PC-3 (cell line): ENCODE results near the gene ZNF79. TPM values are rescaled to one million over a fixed set of nuclear protein-coding genes. Genes with fewer than 3 reads are reported as not detected.

Experiments used
- ATAC-seq: fragments of 200-7000 bp; cut with Tn5 transposase; 2 replicates; pipeline ENCODE4 v1.9.1; 2020; ENCODE audit warnings: mild to moderate bottlenecking, moderate library complexity
- BruUV-seq: library from RNA; stranded (reverse); fragments of 400-500 nt; replicated peaks from 2 replicates; lab custom pipeline; 2021; lab: Mats Ljungman, UMichigan
- CTCF ChIA-PET: fragments of 300-600 bp; sonication (Branson Sonifier 250); formaldehyde crosslinking; loops from one replicate; lab custom pipeline; 2022; ENCODE audit warnings: antibody characterized with exemption; lab: Charles Lee
- POLR2A ChIA-PET: fragments of 300-600 bp; sonication (Branson Sonifier 250); formaldehyde crosslinking; loops from one replicate; lab custom pipeline; 2022; ENCODE audit warnings: antibody characterized with exemption; ENCODE audit not compliant: unreplicated experiment; lab: Charles Lee
- DNase-seq: peaks from one replicate; pipeline ENCODE4 v3.0.0-alpha.2; 2015
- H2AFZ ChIP-seq: fragments of 300-600 bp; sonication (generic); 2 replicates; pipeline ENCODE4 v1.6.0; 2016; ENCODE audit warnings: antibody characterized with exemption, low read length
- H3F3A ChIP-seq: fragments of 300-600 bp; sonication (generic); one replicate; pipeline ENCODE4 v1.6.0; 2017; ENCODE audit warnings: antibody characterized with exemption, low read length, control low read depth, mild to moderate bottlenecking; ENCODE audit not compliant: unreplicated experiment
- H3K27ac ChIP-seq: fragments of 300-600 bp; sonication (generic); 2 replicates; pipeline ENCODE4 v1.5.1; 2016; ENCODE audit warnings: mild to moderate bottlenecking, low read length
- H3K27me3 ChIP-seq: fragments of 300-600 bp; sonication (generic); 2 replicates; pipeline ENCODE4 v1.6.1; 2016; ENCODE audit warnings: low read length, mixed read lengths
- H3K36me3 ChIP-seq: fragments of 300-600 bp; sonication (generic); 2 replicates; pipeline ENCODE4 v1.6.1; 2016; ENCODE audit warnings: low read depth, mixed run types, low read length, mixed read lengths
- H3K4me1 ChIP-seq: fragments of 300-600 bp; sonication (generic); 2 replicates; pipeline ENCODE4 v1.5.1; 2016; ENCODE audit warnings: low read length; ENCODE audit not compliant: insufficient read depth
- H3K4me2 ChIP-seq: fragments of 300-600 bp; sonication (generic); 2 replicates; pipeline ENCODE4 v1.6.0; 2016; ENCODE audit warnings: low read length
- H3K4me3 ChIP-seq: fragments of 300-600 bp; sonication (generic); 2 replicates; pipeline ENCODE4 v1.5.1; 2016; ENCODE audit warnings: mild to moderate bottlenecking, low read length, mixed read lengths
- H3K79me2 ChIP-seq: fragments of 300-600 bp; sonication (generic); 2 replicates; pipeline ENCODE4 v1.6.1; 2017; ENCODE audit warnings: low read length, mixed read lengths
- H3K9ac ChIP-seq: fragments of 300-600 bp; sonication (generic); 2 replicates; pipeline ENCODE4 v1.6.0; 2016; ENCODE audit warnings: mild to moderate bottlenecking, low read length
- H3K9me2 ChIP-seq: fragments of 300-600 bp; sonication (generic); replicated peaks from 2 replicates; pipeline ENCODE4 v1.6.1; 2016; ENCODE audit warnings: mixed run types, low read length, mixed read lengths
- H3K9me3 ChIP-seq: fragments of 300-600 bp; sonication (generic); 2 replicates; pipeline ENCODE4 v1.6.1; 2016; ENCODE audit warnings: low read length, mixed read lengths
- H4K20me1 ChIP-seq: fragments of 300-600 bp; sonication (generic); 2 replicates; pipeline ENCODE4 v1.6.1; 2016; ENCODE audit warnings: low read length, mixed read lengths
- EZH2 ChIP-seq: fragments of 300-600 bp; sonication (generic); IDR thresholded peaks from one replicate; pipeline ENCODE4 v1.6.1; 2017; ENCODE audit warnings: antibody characterized with exemption, mild to moderate bottlenecking, low read length; ENCODE audit not compliant: unreplicated experiment
- EZH2phosphoT487 ChIP-seq: fragments of 300-600 bp; sonication (generic); IDR thresholded peaks from 2 replicates; pipeline ENCODE4 v1.6.1; 2018; ENCODE audit warnings: mild to moderate bottlenecking, antibody characterized with exemption, low read length, borderline replicate concordance
- intact Hi-C: fragments of 100-400 bp; cut with micrococcal nuclease; formaldehyde crosslinking; loops from 2 replicates; pipeline ENCODE4 v1.9.0; 2023
- total RNA-seq: library from RNA; depleted of rRNA; stranded (reverse); fragments of >200 nt; gene quantifications from 2 replicates; pipeline ENCODE4 v1.2.3, GENCODE V29; 2014
- TF ChIP-seq, protein P1 (sequence below): fragments of 300-600 bp; sonication (generic); conservative IDR thresholded peaks from 2 replicates; pipeline ENCODE4 v1.5.1; 2017; ENCODE audit warnings: antibody characterized with exemption, low read depth, mild to moderate bottlenecking, low read length

Gene ZNF79
- total RNA-seq, 1 experiment from 2014 or later: 4.9 TPM

DNA sequence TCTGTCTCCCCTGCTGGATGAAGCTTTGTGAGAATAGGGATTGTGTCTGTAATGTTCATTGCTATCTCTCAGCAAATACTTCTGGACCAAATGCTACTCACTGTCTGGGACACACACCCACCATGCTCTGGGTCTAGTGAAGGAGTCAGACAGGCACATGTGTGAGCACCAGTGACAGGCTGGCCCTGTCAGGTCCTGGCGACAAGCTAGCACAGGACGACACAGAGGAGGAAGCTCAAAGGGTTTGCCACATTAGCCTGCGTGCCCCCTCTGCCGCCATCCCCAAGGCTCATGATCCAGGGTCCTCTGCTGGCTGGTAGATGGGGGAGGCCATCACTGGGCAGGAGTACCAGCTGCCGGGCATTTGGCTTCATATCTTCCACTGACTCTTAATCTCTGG, 50.4 kb downstream of the ZNF79 start:
- BruUV-seq: no TSS peak
- no peak overlapping the region for H2AFZ ChIP-seq
- ChIA-PET CTCF (no interaction called here), POLR2A (no interaction called here)
- H3K4me1 ChIP-seq: no peaks in the 10 kb centered on the region
- H3K4me2 ChIP-seq: no peak overlapping the region
- no peak overlapping the region for H3K4me3 ChIP-seq
- TF ChIP-seq EZH2 (no peak), EZH2phosphoT487 (no peak)
- TF ChIP-seq, protein P1, sequence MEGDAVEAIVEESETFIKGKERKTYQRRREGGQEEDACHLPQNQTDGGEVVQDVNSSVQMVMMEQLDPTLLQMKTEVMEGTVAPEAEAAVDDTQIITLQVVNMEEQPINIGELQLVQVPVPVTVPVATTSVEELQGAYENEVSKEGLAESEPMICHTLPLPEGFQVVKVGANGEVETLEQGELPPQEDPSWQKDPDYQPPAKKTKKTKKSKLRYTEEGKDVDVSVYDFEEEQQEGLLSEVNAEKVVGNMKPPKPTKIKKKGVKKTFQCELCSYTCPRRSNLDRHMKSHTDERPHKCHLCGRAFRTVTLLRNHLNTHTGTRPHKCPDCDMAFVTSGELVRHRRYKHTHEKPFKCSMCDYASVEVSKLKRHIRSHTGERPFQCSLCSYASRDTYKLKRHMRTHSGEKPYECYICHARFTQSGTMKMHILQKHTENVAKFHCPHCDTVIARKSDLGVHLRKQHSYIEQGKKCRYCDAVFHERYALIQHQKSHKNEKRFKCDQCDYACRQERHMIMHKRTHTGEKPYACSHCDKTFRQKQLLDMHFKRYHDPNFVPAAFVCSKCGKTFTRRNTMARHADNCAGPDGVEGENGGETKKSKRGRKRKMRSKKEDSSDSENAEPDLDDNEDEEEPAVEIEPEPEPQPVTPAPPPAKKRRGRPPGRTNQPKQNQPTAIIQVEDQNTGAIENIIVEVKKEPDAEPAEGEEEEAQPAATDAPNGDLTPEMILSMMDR: no peak
- H3K9me3 ChIP-seq: no peaks in the 10 kb centered on the region
- no peaks in the 10 kb centered on the region for H3F3A ChIP-seq
- no peaks in the 10 kb centered on the region for H3K9me2 ChIP-seq
- no peak for DNase-seq
- no peak overlapping the region for H3K9ac ChIP-seq
- intact Hi-C loops: no loop called here
- ATAC-seq: no peak
- H3K79me2 ChIP-seq: no peaks in the 10 kb centered on the region
- no peak overlapping the region for H3K27ac ChIP-seq
- no peaks in the 10 kb centered on the region for H4K20me1 ChIP-seq
- H3K27me3 ChIP-seq: no peaks in the 10 kb centered on the region
- H3K36me3 ChIP-seq: no peaks in the 10 kb centered on the region

DNA sequence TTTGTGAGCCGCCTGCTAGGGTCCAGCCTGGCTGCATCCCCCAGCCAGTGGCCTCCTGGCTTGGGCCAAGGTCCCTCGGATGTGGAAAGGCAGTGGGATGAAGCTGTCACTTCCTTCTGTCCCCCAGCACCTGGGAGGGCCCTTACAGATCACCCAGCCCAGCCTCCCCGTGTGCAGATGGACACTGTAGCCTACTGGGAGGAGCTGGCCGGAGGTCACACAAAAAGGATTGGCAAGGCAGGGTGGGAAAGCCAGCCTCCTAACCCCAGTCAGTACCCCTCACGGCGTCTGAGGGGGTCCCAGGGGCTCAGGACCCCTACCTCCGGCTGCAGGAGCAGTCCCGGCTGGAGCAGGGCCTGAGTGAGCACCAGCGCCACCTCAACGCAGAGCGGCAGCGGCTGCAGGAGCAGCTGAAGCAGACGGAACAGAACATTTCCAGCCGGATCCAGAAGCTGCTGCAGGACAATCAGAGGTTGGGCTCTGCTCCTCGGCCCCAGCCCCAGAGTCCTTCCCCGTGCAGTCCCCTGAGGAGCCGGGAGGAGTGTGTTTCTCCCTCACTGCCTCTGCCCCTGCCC, 55.4 kb downstream of the ZNF79 start:
- H3K27ac ChIP-seq: no peak overlapping the region
- no peak overlapping the region for H2AFZ ChIP-seq
- no peak overlapping the region for H3K4me2 ChIP-seq
- TF ChIP-seq EZH2 (no peak), EZH2phosphoT487 (no peak)
- TF ChIP-seq, protein P1: no peak
- H3K9ac ChIP-seq: no peak overlapping the region
- H4K20me1 ChIP-seq: no peaks in the 10 kb centered on the region
- no peaks in the 10 kb centered on the region for H3K9me3 ChIP-seq
- no peak for ATAC-seq
- no peaks in the 10 kb centered on the region for H3K79me2 ChIP-seq
- no peaks in the 10 kb centered on the region for H3K27me3 ChIP-seq
- H3K4me1 ChIP-seq: no peaks in the 10 kb centered on the region
- no TSS peak for BruUV-seq
- H3K36me3 ChIP-seq: no peaks in the 10 kb centered on the region
- ChIA-PET POLR2A (no interaction called here), CTCF (no interaction called here)
- DNase-seq: no peak
- intact Hi-C loops: no loop called here
- no peaks in the 10 kb centered on the region for H3K9me2 ChIP-seq
- no peak overlapping the region for H3K4me3 ChIP-seq
- H3F3A ChIP-seq: no peaks in the 10 kb centered on the region

GRCh38 chr9:127482662-127483061, 58.5 kb downstream of the ZNF79 start:
- no peak overlapping the region for H3K9ac ChIP-seq
- H3K9me2 ChIP-seq: no peaks in the 10 kb centered on the region
- no peaks in the 10 kb centered on the region for H3K9me3 ChIP-seq
- no peak for TF ChIP-seq EZH2
- TF ChIP-seq EZH2phosphoT487: no peak
- TF ChIP-seq, protein P1: no peak
- POLR2A ChIA-PET: no interaction called here
- H3K4me2 ChIP-seq: no peak overlapping the region
- no TSS peak for BruUV-seq
- no peak for DNase-seq
- intact Hi-C loops: no loop called here
- no peaks in the 10 kb centered on the region for H4K20me1 ChIP-seq
- no peaks in the 10 kb centered on the region for H3F3A ChIP-seq
- H3K27ac ChIP-seq: no peak overlapping the region
- no peak overlapping the region for H3K4me3 ChIP-seq
- CTCF ChIA-PET: no interaction called here
- H3K79me2 ChIP-seq: no peaks in the 10 kb centered on the region
- no peaks in the 10 kb centered on the region for H3K36me3 ChIP-seq
- ATAC-seq: no peak
- H3K4me1 ChIP-seq: no peaks in the 10 kb centered on the region
- H2AFZ ChIP-seq: no peak overlapping the region
- no peaks in the 10 kb centered on the region for H3K27me3 ChIP-seq
